Skeletal muscle satellite cell (primary cell): ENCODE data around the gene PPRC1.
A peak's percentile ranks its signal among the peaks of the same experiment; 100 is the strongest.

ENCODE experiments used
- H3K27me3 ChIP-seq: 2 replicates; pipeline ENCODE4 v1.7.0; 2013; ENCODE audit warnings: low read length; ENCODE audit not compliant: control insufficient read depth, insufficient read depth
- H3K36me3 ChIP-seq: 2 replicates; pipeline ENCODE4 v1.7.0; 2013; ENCODE audit warnings: mild to moderate bottlenecking, control low read depth, low read length; ENCODE audit not compliant: insufficient read depth
- H3K4me1 ChIP-seq: 2 replicates; pipeline ENCODE4 v1.7.0; 2013; ENCODE audit warnings: low read length; ENCODE audit not compliant: control insufficient read depth, insufficient read depth
- H3K4me2 ChIP-seq: 2 replicates; pipeline ENCODE4 v1.7.0; 2013; ENCODE audit warnings: mild to moderate bottlenecking, low read length
- H3K4me3 ChIP-seq: 2 replicates; pipeline ENCODE4 v1.7.0; 2013; ENCODE audit warnings: low read length
- H3K9ac ChIP-seq: 2 replicates; pipeline ENCODE4 v1.7.0; 2013; ENCODE audit warnings: mild to moderate bottlenecking, low read depth, low read length, moderate library complexity
- H3K9me3 ChIP-seq: replicated peaks from 2 replicates; pipeline ENCODE4 v1.7.0; 2013; ENCODE audit warnings: mild to moderate bottlenecking, control low read depth, low read length

PPRC1 gene

GRCh38 chr10:102112210-102112817 is 20.5 kb upstream of the PPRC1 start:
- no peaks in the 10 kb centered on the region for H3K9me3 ChIP-seq
- peak overlapping the region; percentile 89 for H3K9ac ChIP-seq

DNA sequence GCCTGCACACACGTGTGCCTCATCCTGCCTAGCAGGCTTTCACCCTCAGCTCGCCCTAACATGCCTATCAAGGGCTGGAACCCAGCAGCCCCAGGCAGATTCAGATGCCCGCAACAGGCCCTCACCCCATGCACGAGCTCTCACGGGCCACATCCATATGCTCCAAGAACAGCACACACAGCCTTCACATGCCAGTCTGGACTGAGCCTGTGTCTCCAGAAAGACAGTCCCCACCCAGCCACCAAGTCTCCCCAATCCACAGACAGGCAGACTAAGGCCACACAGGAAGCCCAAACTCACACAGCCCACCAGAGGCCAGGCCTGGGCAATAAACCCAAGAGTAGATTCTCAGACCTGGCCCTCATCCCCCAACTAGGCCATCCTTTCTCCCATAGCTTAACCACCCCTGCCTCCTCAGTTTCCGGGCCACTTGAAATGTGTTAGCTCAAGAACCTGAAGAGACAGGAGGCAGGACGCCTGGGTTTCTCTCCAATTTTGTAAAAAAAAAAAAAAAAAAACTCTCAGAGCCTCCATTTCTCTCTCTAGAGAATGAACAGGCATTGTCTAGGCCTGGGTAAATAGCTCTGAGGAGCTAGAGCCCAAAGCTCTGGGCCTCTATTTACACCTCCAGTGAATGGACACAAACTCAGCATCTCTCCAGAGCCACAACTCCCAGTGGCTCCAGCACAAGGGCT is 19.4 kb upstream of the PPRC1 start:
- Histone ChIP-seq H3K27me3 (no peaks in the 10 kb centered on the region), H3K9me3 (no peaks in the 10 kb centered on the region), H3K36me3 (peaks cover 30% of the 10 kb centered on the region), H3K4me1 (peaks cover 41% of the 10 kb centered on the region), H3K4me3 (peak overlapping the region; percentile 87), H3K4me2 (peak overlapping the region; percentile 97), H3K9ac (peak overlapping the region; percentile 89)

More at GRCh38 chr10:102112210-102112817, 20.5 kb upstream of the PPRC1 start:
- Histone ChIP-seq H3K4me1 (peaks cover 30% of the 10 kb centered on the region), H3K36me3 (peaks cover 38% of the 10 kb centered on the region), H3K27me3 (no peaks in the 10 kb centered on the region), H3K4me3 (no peak overlapping the region), H3K4me2 (peak overlapping the region; percentile 97)

- no peaks in the 10 kb centered on the region for H3K9me3 ChIP-seq
- H3K9ac ChIP-seq, result peak overlapping the region; percentile 89
- H3K4me1 ChIP-seq, result peaks cover 49% of the 10 kb centered on the region
- peaks cover 22% of the 10 kb centered on the region for H3K36me3 ChIP-seq
- no peaks in the 10 kb centered on the region for H3K27me3 ChIP-seq
- peak overlapping the region; percentile 87 for H3K4me3 ChIP-seq
- peak overlapping the region; percentile 97 for H3K4me2 ChIP-seq
Measured at GRCh38 chr10:102113956-102114857, 18.6 kb upstream of the PPRC1 start.

GRCh38 chr10:102114861-102115618 is 17.8 kb upstream of the PPRC1 start:
- H3K9me3 ChIP-seq, result no peaks in the 10 kb centered on the region
- peaks cover 13% of the 10 kb centered on the region for H3K36me3 ChIP-seq
- peaks cover 52% of the 10 kb centered on the region for H3K4me1 ChIP-seq
- H3K4me3 ChIP-seq, result peak overlapping the region; percentile 87
- H3K27me3 ChIP-seq, result no peaks in the 10 kb centered on the region
- peak overlapping the region; percentile 66 for H3K9ac ChIP-seq
- H3K4me2 ChIP-seq, result peak overlapping the region; percentile 89

GRCh38 chr10:102115775-102116174 is 17.1 kb upstream of the PPRC1 start:
- Histone ChIP-seq H3K9ac (peak overlapping the region; percentile 66), H3K9me3 (no peaks in the 10 kb centered on the region), H3K4me3 (peak overlapping the region; percentile 87)

GRCh38 chr10:102116656-102117055 is 16.2 kb upstream of the PPRC1 start:
- Histone ChIP-seq H3K4me2 (peak overlapping the region; percentile 90), H3K9ac (no peak overlapping the region), H3K27me3 (no peaks in the 10 kb centered on the region), H3K36me3 (no peaks in the 10 kb centered on the region), H3K4me3 (no peak overlapping the region), H3K9me3 (no peaks in the 10 kb centered on the region), H3K4me1 (peaks cover 61% of the 10 kb centered on the region)

More at GRCh38 chr10:102115775-102116174, 17.1 kb upstream of the PPRC1 start:
- H3K4me2 ChIP-seq, result peak overlapping the region; percentile 89
- H3K36me3 ChIP-seq, result peaks cover 6% of the 10 kb centered on the region
- H3K27me3 ChIP-seq, result no peaks in the 10 kb centered on the region
- peaks cover 52% of the 10 kb centered on the region for H3K4me1 ChIP-seq

- H3K4me2 ChIP-seq, result peak overlapping the region; percentile 90
- peak overlapping the region; percentile 93 for H3K9ac ChIP-seq
- peaks cover 62% of the 10 kb centered on the region for H3K4me1 ChIP-seq
- peak overlapping the region; percentile 60 for H3K4me3 ChIP-seq
- H3K36me3 ChIP-seq, result no peaks in the 10 kb centered on the region
- H3K9me3 ChIP-seq, result no peaks in the 10 kb centered on the region
- no peaks in the 10 kb centered on the region for H3K27me3 ChIP-seq
Measured at GRCh38 chr10:102117391-102118159, 15.3 kb upstream of the PPRC1 start.

GRCh38 chr10:102118867-102119266 is 14.0 kb upstream of the PPRC1 start:
- peak overlapping the region; percentile 95 for H3K4me3 ChIP-seq
- H3K36me3 ChIP-seq, result no peaks in the 10 kb centered on the region
- no peaks in the 10 kb centered on the region for H3K9me3 ChIP-seq
- peak overlapping the region; percentile 90 for H3K4me2 ChIP-seq
- peak overlapping the region; percentile 93 for H3K9ac ChIP-seq
- H3K27me3 ChIP-seq, result no peaks in the 10 kb centered on the region
- peaks cover 55% of the 10 kb centered on the region for H3K4me1 ChIP-seq

GRCh38 chr10:102119417-102120141 is 13.3 kb upstream of the PPRC1 start:
- no peaks in the 10 kb centered on the region for H3K36me3 ChIP-seq
- peak overlapping the region; percentile 95 for H3K4me3 ChIP-seq
- peak overlapping the region; percentile 90 for H3K4me2 ChIP-seq
- H3K4me1 ChIP-seq, result peaks cover 55% of the 10 kb centered on the region
- no peaks in the 10 kb centered on the region for H3K9me3 ChIP-seq
- H3K27me3 ChIP-seq, result no peaks in the 10 kb centered on the region
- peak overlapping the region; percentile 93 for H3K9ac ChIP-seq
